HUDEP-2 (cell line): ENCODE data around the gene NAV2.
A peak's percentile ranks its signal among the peaks of the same experiment; 100 is the strongest.
"Not testable (repeated sequence)": the region's sequence is repeated elsewhere in the genome, so short reads cannot be mapped to it uniquely, and the experiment has no call there.

Experiments
- DNase-seq, 76 experiments: peaks; one replicate each; lab custom pipeline; 2025; ENCODE audit not compliant: unreplicated experiment in 76 of 76; lab: John Stamatoyannopoulos, UW

The NAV2 gene

GRCh38 chr11:19917069-19917468 is 204.4 kb downstream of the NAV2 start:
- no peak for DNase-seq

- DNase-seq = no peak
These were observed 205.8 kb downstream of the NAV2 start for GRCh38 chr11:19918302-19919049.

- no peak for DNase-seq
These were observed 206.5 kb downstream of the NAV2 start for GRCh38 chr11:19919050-19919561.

- DNase-seq = no peak
These were observed 208.3 kb downstream of the NAV2 start for GRCh38 chr11:19920982-19921381.

- DNase-seq = no peak
These were observed 209.5 kb downstream of the NAV2 start for GRCh38 chr11:19921976-19922688.

GRCh38 chr11:19922689-19923035 is 210.0 kb downstream of the NAV2 start:
- no peak for DNase-seq

GRCh38 chr11:19923626-19924025 is 211.0 kb downstream of the NAV2 start:
- no peak for DNase-seq

- DNase-seq = no peak
These were observed 211.7 kb downstream of the NAV2 start for GRCh38 chr11:19924311-19924710.

GRCh38 chr11:19924716-19925115 is 212.1 kb downstream of the NAV2 start:
- DNase-seq = no peak

- not testable (repeated sequence) for DNase-seq
These were observed 214.8 kb downstream of the NAV2 start for GRCh38 chr11:19927403-19927802.

- DNase-seq = no peak
These were observed 216.5 kb downstream of the NAV2 start for GRCh38 chr11:19929147-19929546.

GRCh38 chr11:19929655-19930054 is 217.0 kb downstream of the NAV2 start:
- DNase-seq = no peak

- DNase-seq = no peak
These were observed 218.6 kb downstream of the NAV2 start for GRCh38 chr11:19931141-19931770.

- DNase-seq = no peak
These were observed 219.2 kb downstream of the NAV2 start for GRCh38 chr11:19931771-19932369.

- no peak for DNase-seq
These were observed 220.6 kb downstream of the NAV2 start for GRCh38 chr11:19933132-19933735.

- no peak for DNase-seq
These were observed 221.3 kb downstream of the NAV2 start for GRCh38 chr11:19933801-19934488.

GRCh38 chr11:19934828-19935259 is 222.2 kb downstream of the NAV2 start:
- no peak for DNase-seq

- no peak for DNase-seq
These were observed 222.9 kb downstream of the NAV2 start for GRCh38 chr11:19935507-19935906.

GRCh38 chr11:19936461-19936860 is 223.8 kb downstream of the NAV2 start:
- DNase-seq = no peak

GRCh38 chr11:19938169-19938856 is 225.7 kb downstream of the NAV2 start:
- DNase-seq = peak in 46 of 76 experiments; percentile 1 to 56 (median 20)
